Measurements from ENCODE around the gene KCNMA1. TPM values are rescaled to one million over a fixed set of nuclear protein-coding genes. Genes with fewer than 3 reads are reported as not detected.
A peak's percentile ranks its signal among the peaks of the same experiment; 100 is the strongest.

Gene KCNMA1
- polyA plus RNA-seq, 1 experiment = 21.4 TPM

- no peaks in the 10 kb centered on the region; the same call in 1 of the 2 replicates for H3K36me3 ChIP-seq (ENCODE audit: control insufficient read depth, insufficient read depth, low read length)
- POLR2A ChIA-PET = no interaction called here
- H3K27me3 ChIP-seq (ENCODE audit: control insufficient read depth, insufficient read depth, low read length) = 0 out of 2 replicates have a peak, but pooled peaks cover 1% of the 10 kb centered on the region
- TF ChIP-seq, protein P1, sequence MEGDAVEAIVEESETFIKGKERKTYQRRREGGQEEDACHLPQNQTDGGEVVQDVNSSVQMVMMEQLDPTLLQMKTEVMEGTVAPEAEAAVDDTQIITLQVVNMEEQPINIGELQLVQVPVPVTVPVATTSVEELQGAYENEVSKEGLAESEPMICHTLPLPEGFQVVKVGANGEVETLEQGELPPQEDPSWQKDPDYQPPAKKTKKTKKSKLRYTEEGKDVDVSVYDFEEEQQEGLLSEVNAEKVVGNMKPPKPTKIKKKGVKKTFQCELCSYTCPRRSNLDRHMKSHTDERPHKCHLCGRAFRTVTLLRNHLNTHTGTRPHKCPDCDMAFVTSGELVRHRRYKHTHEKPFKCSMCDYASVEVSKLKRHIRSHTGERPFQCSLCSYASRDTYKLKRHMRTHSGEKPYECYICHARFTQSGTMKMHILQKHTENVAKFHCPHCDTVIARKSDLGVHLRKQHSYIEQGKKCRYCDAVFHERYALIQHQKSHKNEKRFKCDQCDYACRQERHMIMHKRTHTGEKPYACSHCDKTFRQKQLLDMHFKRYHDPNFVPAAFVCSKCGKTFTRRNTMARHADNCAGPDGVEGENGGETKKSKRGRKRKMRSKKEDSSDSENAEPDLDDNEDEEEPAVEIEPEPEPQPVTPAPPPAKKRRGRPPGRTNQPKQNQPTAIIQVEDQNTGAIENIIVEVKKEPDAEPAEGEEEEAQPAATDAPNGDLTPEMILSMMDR (IDR thresholded peaks at IDR 0.05; ENCODE audit: insufficient read depth, low read depth, low read length) = no peak
- H3K4me3 ChIP-seq (ENCODE audit: low read depth, low read length) = no peak overlapping the region
- peak; percentile 77 for DNase-seq (ENCODE audit: low read depth)
- CTCF ChIA-PET = interaction anchor here (0.9 to 2.4 kb wide), 3 partner anchors 12 to 32 kb away, joined by 3 to 12 read pairs (median 5); no protein-coding TSS in a partner anchor
Measured at GRCh38 chr10:76973091-76974016, 664.3 kb downstream of the KCNMA1 start.

GRCh38 chr10:76972541-76972940, 665.1 kb downstream of the KCNMA1 start:
- POLR2A ChIA-PET = no interaction called here
- 0 out of 2 replicates have a peak, but pooled peaks cover 1% of the 10 kb centered on the region for H3K27me3 ChIP-seq (ENCODE audit: control insufficient read depth, insufficient read depth, low read length)
- DNase-seq (ENCODE audit: low read depth) = no peak
- no peak overlapping the region for H3K4me3 ChIP-seq (ENCODE audit: low read depth, low read length)
- TF ChIP-seq, protein P1 (IDR thresholded peaks at IDR 0.05; ENCODE audit: insufficient read depth, low read depth, low read length) = no peak
- CTCF ChIA-PET = interaction anchor here (0.9 kb wide), 1 partner anchor 13 kb away, joined by 3 read pairs; no protein-coding TSS in a partner anchor
- no peaks in the 10 kb centered on the region; the same call in 1 of the 2 replicates for H3K36me3 ChIP-seq (ENCODE audit: control insufficient read depth, insufficient read depth, low read length)

DNA sequence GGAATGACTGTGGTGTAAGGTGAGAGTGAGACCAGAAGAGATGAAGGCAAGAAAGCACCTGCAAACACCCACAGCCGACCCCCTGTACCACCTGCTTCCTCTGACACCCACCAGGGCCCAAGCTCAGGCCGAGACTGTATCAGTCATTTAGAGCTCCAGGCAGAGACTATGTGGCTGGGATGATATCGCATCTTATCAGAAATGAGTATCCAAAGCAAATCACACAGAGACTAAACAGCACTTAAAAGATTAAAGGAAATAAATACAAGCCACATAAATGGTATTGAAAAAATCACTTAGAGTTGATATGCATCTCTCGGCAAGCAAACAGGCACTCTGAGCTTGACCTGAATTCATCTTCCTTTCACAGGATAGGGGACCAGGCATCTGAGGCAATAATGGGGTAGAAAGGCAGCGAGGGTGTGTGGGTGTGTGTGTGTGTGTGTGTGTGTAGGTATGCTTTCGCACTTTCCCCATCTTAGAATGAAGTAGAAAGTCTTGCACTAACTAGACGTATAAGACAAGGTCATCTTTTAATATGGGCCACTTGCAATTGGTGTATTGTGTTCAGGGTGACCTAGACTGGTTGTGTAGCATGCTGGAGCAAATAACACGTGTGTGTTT, 665.9 kb downstream of the KCNMA1 start:
- POLR2A ChIA-PET = no interaction called here
- CTCF ChIA-PET = interaction anchor here (1.3 kb wide), 1 partner anchor 34 kb away, joined by 3 read pairs; no protein-coding TSS in a partner anchor
- DNase-seq (ENCODE audit: low read depth) = no peak
- Histone ChIP-seq H3K27me3 (ENCODE audit: control insufficient read depth, insufficient read depth, low read length) (0 out of 2 replicates have a peak, but pooled peaks cover 1% of the 10 kb centered on the region), H3K36me3 (ENCODE audit: control insufficient read depth, insufficient read depth, low read length) (peaks cover 2% of the 10 kb centered on the region; the same call in 1 of the 2 replicates), H3K4me3 (ENCODE audit: low read depth, low read length) (no peak overlapping the region)
- TF ChIP-seq, protein P1 (IDR thresholded peaks at IDR 0.05; ENCODE audit: insufficient read depth, low read depth, low read length) = no peak

DNA sequence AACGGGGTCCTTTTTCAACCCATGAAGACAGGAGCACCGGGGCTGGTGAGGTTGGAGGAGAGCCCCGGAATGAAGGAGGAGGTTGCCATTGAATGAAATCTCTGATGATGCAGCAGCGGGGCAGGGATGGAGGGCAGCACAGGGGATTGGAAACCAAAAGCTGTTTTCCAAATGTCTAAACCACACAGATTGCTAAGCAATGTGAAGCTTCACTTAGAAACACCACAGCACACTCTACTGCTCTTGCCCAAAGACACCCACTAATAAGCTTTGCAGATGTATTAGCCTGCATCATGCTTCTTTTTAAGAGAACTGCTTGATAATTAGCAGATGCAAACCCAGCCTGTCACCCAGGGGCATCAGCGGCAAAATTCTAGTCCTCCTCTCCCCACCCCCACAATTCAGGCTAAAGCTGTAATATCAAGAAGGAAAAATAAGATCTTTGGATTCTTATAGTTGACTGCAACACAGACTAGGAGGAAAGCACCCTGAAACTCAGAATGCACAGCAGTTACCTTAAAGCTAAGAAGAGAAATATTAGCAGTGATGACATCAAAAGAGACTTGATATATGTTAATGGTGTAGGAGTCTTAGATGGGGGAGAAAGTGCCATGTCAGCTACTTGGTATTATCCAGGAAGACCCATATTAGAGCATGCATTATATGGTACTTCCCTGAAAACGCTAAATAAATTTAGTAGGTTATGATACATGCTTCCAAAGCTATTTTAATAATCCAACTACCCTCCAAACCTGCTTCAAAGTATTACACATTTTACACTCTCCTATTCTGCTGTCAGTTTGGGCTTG, 666.7 kb downstream of the KCNMA1 start:
- peaks cover 2% of the 10 kb centered on the region; the same call in 1 of the 2 replicates for H3K36me3 ChIP-seq (ENCODE audit: control insufficient read depth, insufficient read depth, low read length)
- POLR2A ChIA-PET = no interaction called here
- H3K27me3 ChIP-seq (ENCODE audit: control insufficient read depth, insufficient read depth, low read length) = 0 out of 2 replicates have a peak, but pooled peaks cover 1% of the 10 kb centered on the region
- H3K4me3 ChIP-seq (ENCODE audit: low read depth, low read length) = no peak overlapping the region
- TF ChIP-seq, protein P1 (IDR thresholded peaks at IDR 0.05; ENCODE audit: insufficient read depth, low read depth, low read length) = no peak
- no peak for DNase-seq (ENCODE audit: low read depth)
- CTCF ChIA-PET = interaction anchor here (1.3 kb wide), 1 partner anchor 35 kb away, joined by 3 read pairs; no protein-coding TSS in a partner anchor
